Measurements from ENCODE around the gene ASIP. TPM values are rescaled to one million over a fixed set of nuclear protein-coding genes. Genes with fewer than 3 reads are reported as not detected.

The ASIP gene
- total RNA-seq, 1 donor from 2014 or later: not detected

Other genes starting within 250 kb of the ASIP start
- 78.5 TPM for gene RALY, start 247.5 kb upstream of the ASIP start, total RNA-seq
- 19.3 TPM for gene EIF2S2, start 129.2 kb upstream of the ASIP start, total RNA-seq
- gene AHCY, start 61.9 kb downstream of the ASIP start, total RNA-seq: 93.8 TPM
- gene ITCH, start 121.8 kb downstream of the ASIP start, total RNA-seq: 42.8 TPM

All from ascending aorta (tissue), 1 donor.